Amniotic epithelial cell (primary cell): ENCODE data around the gene STK40.

ENCODE experiments used
- DNase-seq: peaks from one replicate; pipeline ENCODE4 v3.0.0-alpha.2; 2010; ENCODE audit warnings: low read depth

The STK40 gene

DNA sequence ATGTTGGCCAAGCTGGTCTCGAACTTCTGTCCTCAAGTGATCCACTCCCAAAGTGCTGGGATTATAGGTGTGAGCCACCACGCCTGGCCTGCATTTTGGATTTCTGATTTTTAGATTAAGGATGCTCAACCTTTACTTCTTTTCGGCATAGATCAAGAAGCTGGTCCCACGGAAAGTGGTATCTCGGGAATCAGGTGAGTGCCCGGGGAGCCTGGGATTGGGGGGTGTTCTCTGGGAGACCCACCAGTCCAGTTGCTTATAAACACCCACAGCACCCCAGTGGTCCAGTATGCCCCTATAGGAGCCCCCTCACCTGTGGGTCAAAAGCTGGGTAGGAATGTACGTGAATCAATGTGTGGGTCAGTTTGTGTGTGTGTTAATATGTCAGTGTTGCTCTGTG, 76.3 kb downstream of the STK40 start:
- DNase-seq: no peak

DNA sequence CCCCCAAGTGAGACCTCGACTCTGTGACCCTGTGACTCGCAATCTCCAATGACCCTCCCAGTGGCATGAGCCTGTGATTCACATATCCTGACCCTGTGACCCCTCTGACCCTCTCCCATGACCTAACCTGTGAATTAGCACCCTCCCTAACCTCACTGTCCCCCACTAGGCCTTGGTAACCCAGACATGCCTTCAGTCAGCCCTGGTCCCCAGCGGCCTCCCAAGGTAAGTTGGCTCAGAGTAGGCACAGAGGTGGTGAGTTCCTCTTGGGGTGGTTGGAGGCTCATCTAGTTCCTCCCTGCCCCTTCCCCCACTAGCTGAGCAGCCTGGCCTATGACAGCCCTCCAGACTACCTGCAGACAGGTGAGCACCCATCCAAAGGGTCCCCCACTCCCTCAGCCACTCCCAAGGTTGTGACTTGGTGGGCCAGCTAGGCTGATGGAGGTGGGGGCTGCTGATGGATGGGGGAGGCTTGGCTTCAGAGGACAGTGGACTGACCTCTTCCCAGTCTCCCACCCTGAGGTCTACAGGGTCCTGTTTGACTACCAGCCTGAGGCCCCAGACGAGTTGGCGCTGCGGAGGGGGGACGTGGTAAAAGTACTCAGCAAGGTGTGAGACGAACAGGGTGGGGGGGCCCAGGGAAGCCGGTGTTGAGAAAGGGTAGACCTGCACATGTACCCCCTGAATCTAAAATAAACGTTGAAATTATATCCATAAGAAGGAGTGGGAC, 78.0 kb downstream of the STK40 start:
- no peak for DNase-seq

GRCh38 chr1:36306902-36307456, 78.7 kb downstream of the STK40 start:
- DNase-seq: peak; percentile 84

DNA sequence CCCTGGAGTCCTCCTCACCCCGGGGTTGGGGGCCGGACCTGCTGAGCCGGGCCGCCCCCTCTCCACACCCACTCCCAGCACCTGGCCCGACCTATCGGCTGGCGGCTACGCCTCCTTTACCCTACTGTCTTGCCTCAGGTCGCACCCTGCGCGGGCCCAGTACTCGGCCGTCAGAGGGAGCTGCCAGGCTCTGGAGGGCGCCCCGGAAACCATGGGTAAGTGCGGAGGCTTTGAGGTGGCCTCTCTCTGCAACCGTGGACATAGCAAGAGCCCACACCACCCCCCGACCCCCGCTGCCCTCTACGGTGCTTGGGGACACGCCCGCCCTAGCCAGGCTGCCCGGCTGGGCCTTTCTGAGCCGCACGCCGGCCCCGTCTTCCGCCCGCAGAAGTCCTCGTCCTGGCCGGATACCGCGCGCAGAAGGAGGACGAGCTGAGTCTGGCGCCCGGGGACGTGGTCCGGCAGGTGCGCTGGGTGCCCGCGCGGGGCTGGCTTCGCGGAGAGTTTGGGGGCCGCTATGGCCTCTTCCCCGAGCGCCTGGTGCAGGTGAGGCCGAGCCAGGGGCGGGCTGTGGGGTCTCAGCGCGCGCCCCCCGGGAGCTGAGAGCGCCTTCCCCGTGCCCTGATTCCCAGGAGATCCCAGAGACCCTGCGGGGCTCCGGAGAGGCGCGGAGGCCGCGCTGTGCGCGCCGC, 79.4 kb downstream of the STK40 start, which contains the start of gene SH3D21:
Gene SH3D21, plus strand, starts transcription at position 159 of the 692 bp plus-strand sequence. Its CDS starts 53 bp downstream, at position 212.
- DNase-seq: peak; percentile 24

DNA sequence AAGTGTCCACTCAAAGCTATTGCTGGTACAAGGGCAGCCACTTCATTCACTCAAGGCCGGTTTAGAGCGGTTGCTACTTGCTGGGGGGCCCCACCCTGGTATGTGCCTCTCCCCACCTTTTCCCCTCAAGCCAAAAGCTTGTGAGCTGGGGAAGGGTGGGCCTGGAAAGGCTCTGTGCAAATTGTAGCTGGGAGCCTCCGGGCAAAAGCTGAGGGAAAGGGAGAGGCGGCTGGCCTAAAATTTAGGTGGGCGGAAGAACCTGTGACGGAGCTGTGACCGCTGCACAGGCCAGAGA, 79.9 kb downstream of the STK40 start:
- no peak for DNase-seq

DNA sequence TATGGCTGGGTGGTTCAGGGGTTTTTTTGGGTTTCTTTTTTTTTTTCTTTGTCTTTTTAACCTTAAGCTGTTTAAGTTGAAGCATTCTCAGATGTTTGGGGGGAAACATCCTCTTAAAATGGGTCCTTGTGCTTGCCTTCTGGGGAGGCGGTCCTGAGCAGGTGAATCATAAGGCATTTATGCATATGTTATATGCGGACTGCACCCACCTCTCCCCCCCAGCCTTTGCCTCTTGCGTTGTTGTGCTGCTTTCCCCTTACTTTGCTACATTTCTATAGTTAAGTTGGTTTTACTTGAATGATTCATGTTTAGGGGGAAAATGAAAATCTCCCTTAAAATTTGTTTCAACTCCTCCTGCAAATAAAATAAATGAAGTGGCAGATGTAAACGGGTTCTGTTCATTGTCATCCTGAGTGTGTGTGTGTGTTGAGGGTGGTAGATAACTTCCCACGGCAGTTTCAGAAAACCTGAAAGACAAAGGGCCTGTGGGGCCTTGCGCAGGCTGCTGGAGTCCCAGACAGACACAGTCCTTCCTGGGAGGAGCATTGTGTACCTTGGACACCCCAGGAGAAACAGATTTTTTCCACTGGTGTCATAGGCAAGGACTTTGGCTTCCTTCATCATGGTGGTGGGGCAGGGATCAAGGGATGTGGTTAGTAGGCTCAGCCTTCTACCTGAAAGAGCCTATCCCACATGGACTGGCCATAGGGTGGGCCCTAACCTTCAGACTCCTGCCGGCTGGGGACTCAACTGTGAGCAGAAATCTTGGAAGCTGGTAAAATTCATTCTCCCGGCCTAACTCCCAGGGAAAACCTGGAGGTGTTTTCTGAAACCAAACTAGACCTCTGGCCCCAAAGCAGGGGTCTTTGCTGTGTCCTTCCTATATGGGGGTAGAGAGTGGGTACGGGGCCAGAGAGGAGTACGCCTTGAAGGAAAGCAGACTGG, 80.5 kb downstream of the STK40 start:
- no peak for DNase-seq

GRCh38 chr1:36304521-36304920, 81.2 kb downstream of the STK40 start:
- no peak for DNase-seq

GRCh38 chr1:36303650-36304360, 81.9 kb downstream of the STK40 start:
- DNase-seq: no peak

DNA sequence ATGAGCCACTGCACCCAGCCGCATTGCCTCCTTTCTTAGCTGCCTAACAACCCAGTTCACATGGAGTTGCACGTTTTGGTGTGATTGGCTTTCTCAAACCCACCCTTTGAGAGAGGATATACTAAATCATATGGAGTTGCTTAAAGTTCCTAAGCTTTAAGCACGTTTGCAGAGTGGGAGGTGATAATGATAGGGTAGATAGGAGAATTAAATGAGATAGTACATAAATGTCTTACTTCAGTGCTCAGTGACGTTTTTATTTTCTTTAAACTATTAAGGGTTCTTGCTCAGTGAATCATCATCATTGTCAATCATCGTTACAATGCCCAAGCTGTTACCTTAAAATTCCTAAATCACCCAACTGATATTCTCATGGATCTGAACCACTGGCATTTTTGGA, 82.5 kb downstream of the STK40 start:
- DNase-seq: no peak

DNA sequence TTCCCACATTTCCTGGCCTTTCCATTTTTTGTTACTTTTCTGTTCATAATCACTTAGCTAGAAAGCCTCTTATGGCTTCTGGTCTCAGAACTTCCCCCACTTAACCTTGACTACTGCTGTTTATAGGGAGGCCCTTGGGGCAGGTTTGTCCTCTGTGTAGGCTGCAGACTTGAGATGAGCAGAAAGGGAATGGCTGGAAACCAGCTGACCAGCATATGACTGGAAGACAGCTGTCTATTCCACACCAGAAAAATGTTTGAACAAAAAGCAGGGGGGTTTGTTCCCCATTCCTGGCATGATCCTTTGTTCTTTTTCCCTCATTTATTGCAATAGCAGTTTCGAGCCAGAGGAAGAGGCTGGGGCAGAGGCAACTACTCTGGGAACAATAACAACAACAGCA, 84.5 kb downstream of the STK40 start:
- DNase-seq: no peak

DNA sequence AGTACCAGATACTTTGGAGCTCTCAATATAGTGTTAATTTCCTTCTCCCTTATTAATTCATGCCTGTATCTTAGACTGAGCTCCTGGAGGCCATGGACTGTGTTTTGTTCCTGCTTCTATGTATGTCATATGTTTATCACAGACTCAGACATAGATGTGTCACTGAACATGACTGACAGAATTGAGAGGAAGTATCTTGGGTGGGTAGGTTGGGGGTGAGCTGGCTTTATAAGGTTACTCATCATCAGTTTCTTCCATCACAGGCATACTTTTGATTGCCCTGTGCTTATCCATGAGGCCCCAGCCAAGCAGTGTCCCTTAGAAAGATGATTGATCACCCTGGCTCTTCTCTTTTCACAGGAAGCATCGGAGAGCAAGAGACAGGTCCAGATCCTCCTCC, 85.2 kb downstream of the STK40 start:
- no peak for DNase-seq

DNA sequence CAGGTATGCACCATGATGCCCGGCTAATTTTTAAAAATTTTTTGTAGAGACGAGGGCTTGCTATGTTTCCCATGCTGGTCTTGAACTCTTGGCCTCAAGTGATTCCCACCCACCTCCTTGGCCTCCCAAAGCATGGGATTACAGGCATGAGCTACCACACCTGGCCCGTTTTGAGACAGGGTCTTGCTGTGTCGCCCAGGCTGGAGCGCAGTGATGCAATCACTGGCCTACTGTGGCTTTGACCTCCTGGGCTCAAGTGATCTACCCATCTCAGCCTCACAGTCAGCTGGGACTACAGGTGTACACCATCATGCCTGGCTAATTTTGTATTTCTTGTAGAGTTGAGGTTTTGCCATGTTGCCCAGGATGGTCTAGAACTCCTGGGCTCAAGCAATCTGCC, 87.1 kb downstream of the STK40 start:
- no peak for DNase-seq

- DNase-seq: no peak
Measured at GRCh38 chr1:36297062-36297461, 88.7 kb downstream of the STK40 start.

DNA sequence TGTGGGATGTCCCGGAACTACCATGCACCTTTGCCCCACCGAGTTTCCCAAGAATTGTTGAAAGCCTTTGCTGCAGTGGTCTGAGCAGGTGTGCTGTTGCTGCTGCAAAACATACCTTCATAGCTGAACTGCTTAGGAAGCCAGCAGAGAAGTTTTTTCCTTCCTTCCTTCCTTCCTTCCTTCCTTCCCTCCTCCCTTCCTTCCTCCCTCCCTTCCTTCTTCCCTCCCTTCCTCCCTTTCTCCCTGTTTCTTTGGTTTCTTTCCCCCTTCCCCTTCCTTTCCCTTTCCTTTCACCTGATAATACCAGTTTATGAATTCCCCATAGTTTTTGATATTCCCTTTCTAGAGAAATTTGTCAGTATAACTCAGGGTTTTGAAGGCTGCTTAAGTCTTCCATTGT, 90.3 kb downstream of the STK40 start:
- no peak for DNase-seq
